HG02571 (cell line): ENCODE data around the gene ZNF93.
"Not testable (repeated sequence)": the region's sequence is repeated elsewhere in the genome, so short reads cannot be mapped to it uniquely, and the experiment has no call there.

Source experiments
- ATAC-seq: cut with Tn5 transposase; IDR thresholded peaks from one replicate; pipeline ENCODE4 v1.9.1; 2021; ENCODE audit warnings: mild to moderate bottlenecking, moderate library complexity; ENCODE audit not compliant: unreplicated experiment

The ZNF93 gene

DNA sequence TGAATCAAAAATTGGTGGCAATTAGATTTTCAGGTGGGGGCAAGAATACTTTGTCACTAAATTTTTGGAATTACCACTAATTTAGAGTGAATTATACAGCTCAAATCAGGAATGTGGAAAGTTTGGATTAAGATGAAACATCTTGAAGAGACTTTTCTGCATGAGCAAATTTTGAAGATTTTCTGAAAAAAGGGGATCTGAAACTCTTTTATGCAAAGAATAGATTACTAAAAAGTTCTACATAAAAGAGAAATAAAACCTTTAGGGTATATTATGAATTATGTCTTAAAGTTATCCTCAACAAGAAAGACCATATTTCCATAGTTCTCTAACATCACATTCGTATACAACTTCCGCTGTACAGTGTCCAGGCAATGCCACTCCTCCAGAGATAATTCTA lies 36.7 kb downstream of the ZNF93 start:
- no peak for ATAC-seq

GRCh38 chr19:19938449-19938848 lies 37.7 kb downstream of the ZNF93 start:
- no peak for ATAC-seq

- no peak for ATAC-seq
Observed at GRCh38 chr19:19943848-19944582, 43.3 kb downstream of the ZNF93 start.

DNA sequence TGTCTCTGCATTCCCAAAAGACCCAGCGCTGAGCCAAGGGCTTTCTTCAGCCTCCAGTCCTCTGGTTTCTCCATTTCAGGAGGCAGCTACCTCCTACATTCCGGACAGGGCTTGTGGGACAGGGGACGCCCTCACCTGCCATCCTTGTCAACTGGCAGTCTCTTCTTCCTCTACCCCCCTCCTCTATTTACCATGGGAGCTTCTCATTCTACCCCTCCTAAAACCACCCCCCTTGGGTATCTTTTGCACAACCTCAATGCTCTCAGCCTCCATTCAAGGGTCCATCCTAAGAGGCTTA lies 43.8 kb downstream of the ZNF93 start:
- ATAC-seq: no peak

- ATAC-seq: no peak
Observed at GRCh38 chr19:19946226-19946625, 45.5 kb downstream of the ZNF93 start.

- no peak for ATAC-seq
Observed at GRCh38 chr19:19948800-19949199, 48.1 kb downstream of the ZNF93 start.

- no peak for ATAC-seq
Observed at GRCh38 chr19:19955208-19955607, 54.5 kb downstream of the ZNF93 start.

DNA sequence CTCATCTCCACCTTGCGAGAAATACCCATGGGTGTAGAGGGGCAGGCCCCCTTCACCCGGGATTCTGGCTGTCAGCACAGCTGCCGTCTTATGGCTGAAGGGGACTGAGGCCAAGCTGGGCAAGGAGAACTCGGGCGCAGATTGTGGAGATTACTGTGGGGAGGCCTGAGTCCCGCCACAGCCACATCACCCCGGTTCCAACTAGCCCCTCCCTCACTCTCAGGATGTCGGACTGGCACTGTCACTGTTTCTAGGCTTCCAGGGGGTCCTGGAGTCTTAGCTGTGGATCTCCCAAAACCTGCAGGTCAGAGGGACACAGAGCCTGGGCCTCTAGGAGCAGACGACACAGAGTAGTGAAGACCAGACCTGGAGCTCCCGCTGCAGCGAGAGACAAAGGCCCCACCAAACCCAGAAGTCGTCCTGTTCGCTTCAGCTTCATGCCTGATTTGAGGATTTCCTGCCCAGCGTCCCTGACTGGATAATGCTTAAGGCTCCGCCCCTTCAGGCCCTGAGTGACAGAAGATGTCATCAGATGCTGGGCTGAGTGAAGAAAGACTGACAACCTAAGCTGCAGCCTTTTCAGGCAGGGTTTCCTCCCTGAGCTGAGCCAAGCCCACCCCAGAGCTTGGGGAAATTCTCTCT lies 55.8 kb downstream of the ZNF93 start:
- ATAC-seq: no peak

DNA sequence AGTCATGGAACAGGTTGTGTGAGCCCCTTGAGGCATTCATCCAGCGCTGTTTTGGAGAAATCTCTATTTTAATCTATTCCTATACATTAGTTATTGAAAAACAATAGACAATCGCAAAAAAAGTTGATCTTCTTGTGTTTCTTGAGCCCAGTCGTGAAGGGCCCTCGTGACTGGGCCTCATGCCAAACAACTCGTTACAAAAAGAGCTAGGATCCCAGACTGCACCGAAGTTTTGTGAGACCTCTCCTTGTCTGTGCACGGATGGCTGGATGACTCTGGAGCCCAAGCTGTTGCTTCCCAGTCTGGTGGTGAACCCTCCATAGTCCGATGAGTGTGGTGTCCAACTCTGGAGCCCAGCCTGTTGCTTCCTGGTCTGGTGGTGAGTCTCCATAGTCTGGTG lies 57.0 kb downstream of the ZNF93 start:
- ATAC-seq: not testable (repeated sequence)

DNA sequence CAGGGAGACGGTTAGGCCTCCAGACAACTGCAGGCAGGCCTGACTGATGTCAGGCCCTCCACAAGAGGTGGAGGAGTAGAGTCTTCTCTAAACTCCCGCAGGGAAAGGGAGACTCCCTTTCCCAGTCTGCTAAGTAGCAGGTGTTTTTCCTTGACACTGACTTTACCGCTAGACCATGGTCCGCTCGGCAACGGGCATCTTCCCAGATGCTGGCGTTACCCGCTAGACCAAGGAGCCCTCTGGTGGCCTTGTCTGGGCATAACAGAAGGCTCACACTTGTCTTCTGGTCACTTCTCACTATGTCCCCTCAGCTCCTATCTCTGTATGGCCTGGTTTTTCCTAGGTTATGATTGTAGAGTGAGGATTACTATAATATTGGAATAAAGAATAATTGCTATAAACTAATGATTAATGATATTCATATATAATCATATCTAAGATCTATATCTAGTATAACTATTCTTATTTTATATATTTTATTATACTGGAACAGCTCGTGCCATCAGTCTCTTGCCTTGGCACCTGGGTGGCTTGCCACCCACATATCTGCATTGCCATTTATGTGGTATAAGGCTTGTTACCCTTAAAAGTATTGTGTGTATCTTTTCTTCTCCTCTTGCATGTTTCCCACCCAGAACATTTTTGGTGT lies 58.5 kb downstream of the ZNF93 start:
- not testable (repeated sequence) for ATAC-seq

- no peak for ATAC-seq
Observed at GRCh38 chr19:19964416-19964815, 63.7 kb downstream of the ZNF93 start.

DNA sequence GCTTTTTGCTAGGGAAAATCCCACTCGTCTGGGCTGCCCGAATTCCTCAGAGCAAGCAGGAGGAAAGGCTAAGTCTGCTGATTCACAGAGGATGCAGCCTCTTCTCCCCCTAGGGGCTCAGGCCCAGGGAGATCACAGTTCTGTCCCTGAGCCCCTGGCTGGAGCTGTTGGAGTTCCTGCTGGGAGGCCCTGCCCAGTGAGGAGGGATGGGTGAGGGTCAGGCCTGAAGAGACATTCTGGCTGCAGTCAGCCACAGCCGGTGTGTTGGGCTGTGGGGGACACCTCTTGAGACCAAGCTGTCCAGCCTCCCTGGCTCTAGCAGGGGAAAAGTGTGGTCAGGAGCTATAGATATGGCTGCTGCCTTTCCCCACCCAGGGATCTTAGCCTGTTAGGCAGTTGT lies 65.4 kb downstream of the ZNF93 start:
- not testable (repeated sequence) for ATAC-seq

DNA sequence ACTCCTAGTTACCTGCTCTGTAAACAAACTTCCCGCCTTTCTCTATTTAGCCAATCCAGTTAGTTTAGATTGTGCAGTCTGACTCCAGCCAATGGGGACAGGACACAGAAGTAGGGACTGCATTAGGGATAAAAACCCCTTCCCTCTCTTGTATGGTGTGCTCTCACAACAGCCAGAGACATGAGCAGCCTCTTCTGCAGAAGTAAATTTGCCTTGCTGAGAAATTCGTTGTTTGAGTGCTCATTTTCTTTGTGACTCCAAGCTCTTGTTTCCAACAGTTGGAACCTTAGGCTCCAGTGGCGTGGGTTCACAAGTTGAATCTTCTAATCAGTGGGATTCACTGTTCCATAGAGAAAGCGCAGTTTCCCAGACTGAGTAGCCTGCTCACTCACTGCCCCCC lies 66.1 kb downstream of the ZNF93 start:
- ATAC-seq: no peak
